Measurements from ENCODE around the gene SRSF8. TPM values are rescaled to one million over a fixed set of nuclear protein-coding genes. Genes with fewer than 3 reads are reported as not detected.
"Not testable (repeated sequence)": the region's sequence is repeated elsewhere in the genome, so short reads cannot be mapped to it uniquely, and the experiment has no call there.

The SRSF8 gene, protein sequence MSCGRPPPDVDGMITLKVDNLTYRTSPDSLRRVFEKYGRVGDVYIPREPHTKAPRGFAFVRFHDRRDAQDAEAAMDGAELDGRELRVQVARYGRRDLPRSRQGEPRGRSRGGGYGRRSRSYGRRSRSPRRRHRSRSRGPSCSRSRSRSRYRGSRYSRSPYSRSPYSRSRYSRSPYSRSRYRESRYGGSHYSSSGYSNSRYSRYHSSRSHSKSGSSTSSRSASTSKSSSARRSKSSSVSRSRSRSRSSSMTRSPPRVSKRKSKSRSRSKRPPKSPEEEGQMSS
- total RNA-seq, result 10 to 100 TPM; 51.7 to 63.4 (median 56.1) TPM

- Mint-ChIP-seq H3K36me3 (ENCODE audit: insufficient read depth) (peaks cover 10% of the 10 kb centered on the region), H3K4me1 (ENCODE audit: low read depth) (peaks cover 25% of the 10 kb centered on the region), H3K9me3 (no peaks in the 10 kb centered on the region), H3K27me3 (ENCODE audit: low read depth) (no peaks in the 10 kb centered on the region), H3K4me3 (peak within 1 kb of the TSS; percentile 95)
- DNase-seq, result no peak
- peak; percentile 29 to 36 for ATAC-seq
Observed at GRCh38 chr11:95066716-95067038, at the start of gene SRSF8. Gene SRSF8, plus strand, starts transcription at chr11:95066919. Its CDS starts 308 bp downstream, at chr11:95067227.

GRCh38 chr11:95021468-95021867 lies 45.3 kb upstream of the SRSF8 start:
- not testable (repeated sequence) for H3K27me3 Mint-ChIP-seq (ENCODE audit: low read depth); H3K9me3 Mint-ChIP-seq; H3K36me3 Mint-ChIP-seq (ENCODE audit: insufficient read depth); H3K4me3 Mint-ChIP-seq; ATAC-seq; H3K4me1 Mint-ChIP-seq (ENCODE audit: low read depth); DNase-seq

GRCh38 chr11:95024958-95025357 lies 41.8 kb upstream of the SRSF8 start, which contains the start of gene KDM4E:
Gene KDM4E, plus strand, starts transcription at chr11:95025258. Its CDS starts 300 bp downstream, at chr11:95025558.
- no peak for DNase-seq
- no peak within 1 kb of the TSS for H3K4me3 Mint-ChIP-seq
- no peaks in the 10 kb centered on the region for H3K36me3 Mint-ChIP-seq (ENCODE audit: insufficient read depth)
- ATAC-seq, result no peak
- no peaks in the 10 kb centered on the region for H3K9me3 Mint-ChIP-seq
- no peaks in the 10 kb centered on the region for H3K27me3 Mint-ChIP-seq (ENCODE audit: low read depth)
- H3K4me1 Mint-ChIP-seq (ENCODE audit: low read depth), result no peaks in the 10 kb centered on the region

DNA sequence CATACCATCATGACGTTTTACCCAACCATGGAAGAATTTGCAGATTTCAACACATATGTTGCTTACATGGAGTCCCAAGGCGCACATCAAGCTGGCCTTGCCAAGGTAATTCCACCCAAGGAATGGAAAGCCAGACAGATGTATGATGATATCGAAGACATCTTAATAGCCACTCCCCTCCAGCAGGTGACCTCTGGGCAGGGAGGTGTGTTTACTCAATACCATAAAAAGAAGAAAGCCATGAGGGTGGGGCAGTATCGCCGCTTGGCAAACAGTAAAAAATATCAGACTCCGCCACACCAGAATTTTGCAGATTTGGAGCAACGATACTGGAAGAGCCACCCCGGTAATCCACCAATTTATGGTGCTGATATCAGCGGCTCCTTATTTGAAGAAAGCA lies 41.1 kb upstream of the SRSF8 start:
- not testable (repeated sequence) for H3K4me3 Mint-ChIP-seq; H3K9me3 Mint-ChIP-seq; H3K4me1 Mint-ChIP-seq (ENCODE audit: low read depth); H3K27me3 Mint-ChIP-seq (ENCODE audit: low read depth); ATAC-seq; H3K36me3 Mint-ChIP-seq (ENCODE audit: insufficient read depth); DNase-seq

DNA sequence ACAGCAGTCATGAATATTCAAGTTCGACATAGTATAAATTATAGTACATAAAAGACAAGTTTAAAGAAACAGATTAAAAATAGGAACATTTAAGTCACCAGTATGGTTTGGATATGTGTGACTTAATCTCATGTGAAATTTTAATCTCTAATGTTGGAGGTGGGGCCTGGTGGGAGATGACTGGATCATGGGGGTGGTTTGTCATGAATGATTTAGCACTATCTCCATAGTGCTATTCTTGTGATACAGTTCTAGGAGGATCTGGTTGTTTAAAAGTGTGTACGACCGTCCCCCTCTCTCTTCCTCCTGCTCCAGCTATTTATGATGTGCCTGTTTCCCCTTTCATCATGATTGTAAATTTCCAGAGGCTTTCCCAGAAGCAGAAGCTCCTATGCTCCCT lies 38.4 kb upstream of the SRSF8 start:
- no peak for DNase-seq
- ATAC-seq, result no peak
- Mint-ChIP-seq H3K4me3 (no peak overlapping the region), H3K36me3 (ENCODE audit: insufficient read depth) (no peaks in the 10 kb centered on the region), H3K9me3 (no peaks in the 10 kb centered on the region), H3K27me3 (ENCODE audit: low read depth) (no peaks in the 10 kb centered on the region), H3K4me1 (ENCODE audit: low read depth) (no peaks in the 10 kb centered on the region)

DNA sequence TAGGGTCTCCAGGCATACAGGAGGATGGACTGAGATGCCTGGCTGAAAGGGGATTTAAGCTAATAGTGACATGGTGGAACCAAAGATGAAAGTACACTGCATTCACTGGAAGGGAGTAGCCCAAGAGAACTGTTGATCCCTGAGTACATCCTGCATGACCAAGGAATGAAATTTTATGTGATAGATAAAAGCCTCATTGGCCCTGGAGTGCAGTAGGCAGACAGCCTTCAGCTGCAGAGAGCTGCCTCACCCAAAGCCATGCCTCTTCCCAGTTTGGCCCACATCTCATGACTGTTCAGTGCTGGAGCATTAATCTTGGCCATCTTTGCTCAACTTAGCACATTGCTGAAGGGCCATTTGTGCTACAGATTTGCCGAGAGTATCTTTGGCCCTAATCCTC lies 33.7 kb upstream of the SRSF8 start:
- no peak overlapping the region for H3K4me3 Mint-ChIP-seq

GRCh38 chr11:95035316-95035715 lies 31.4 kb upstream of the SRSF8 start:
- Mint-ChIP-seq H3K9me3 (peaks cover 3% of the 10 kb centered on the region), H3K36me3 (ENCODE audit: insufficient read depth) (no peaks in the 10 kb centered on the region), H3K4me3 (no peak overlapping the region), H3K27me3 (ENCODE audit: low read depth) (peaks cover 13% of the 10 kb centered on the region), H3K4me1 (ENCODE audit: low read depth) (no peaks in the 10 kb centered on the region)
- no peak for ATAC-seq
- DNase-seq, result no peak

More for the DNA sequence above, 33.7 kb upstream of the SRSF8 start:
- Mint-ChIP-seq H3K9me3 (peaks cover under 1% of the 10 kb centered on the region), H3K27me3 (ENCODE audit: low read depth) (peaks cover 2% of the 10 kb centered on the region), H3K4me1 (ENCODE audit: low read depth) (no peaks in the 10 kb centered on the region), H3K36me3 (ENCODE audit: insufficient read depth) (no peaks in the 10 kb centered on the region)
- DNase-seq (no peak), ATAC-seq (no peak)

DNA sequence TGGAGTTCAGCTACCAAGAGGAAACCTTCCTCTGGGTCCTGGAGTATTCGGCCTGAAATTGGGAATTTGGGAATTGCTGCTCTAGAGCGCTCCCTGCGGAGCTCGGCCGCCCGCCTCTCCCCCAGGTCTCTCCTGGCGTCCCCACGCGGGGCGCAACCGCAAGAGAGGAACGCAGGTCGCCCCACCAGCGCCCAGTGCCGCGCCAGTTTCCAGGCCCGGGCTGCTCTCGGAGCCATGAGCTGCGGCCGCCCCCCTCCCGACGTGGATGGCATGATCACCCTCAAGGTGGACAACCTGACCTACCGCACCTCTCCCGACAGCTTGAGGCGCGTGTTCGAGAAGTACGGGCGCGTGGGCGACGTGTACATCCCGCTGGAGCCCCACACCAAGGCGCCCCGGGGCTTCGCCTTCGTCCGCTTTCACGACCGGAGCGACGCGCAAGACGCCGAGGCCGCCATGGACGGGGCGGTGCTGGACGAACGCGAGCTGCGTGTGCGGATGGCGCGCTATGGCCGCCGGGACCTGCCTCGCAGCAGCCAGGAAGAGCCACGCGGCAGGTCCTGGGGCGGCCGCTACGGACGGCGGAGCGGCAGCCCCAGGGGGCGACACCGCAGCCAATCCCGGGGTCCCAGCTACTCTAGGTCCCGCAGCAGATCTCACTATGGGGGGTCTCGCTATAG lies 29.2 kb upstream of the SRSF8 start:
- peaks cover 20% of the 10 kb centered on the region for H3K27me3 Mint-ChIP-seq (ENCODE audit: low read depth)
- H3K36me3 Mint-ChIP-seq (ENCODE audit: insufficient read depth); H3K9me3 Mint-ChIP-seq; H3K4me1 Mint-ChIP-seq (ENCODE audit: low read depth); H3K4me3 Mint-ChIP-seq; DNase-seq: not testable (repeated sequence)
- peak; percentile 65 to 67 for ATAC-seq

- no peak for ATAC-seq
- no peak overlapping the region for H3K4me3 Mint-ChIP-seq
- H3K27me3 Mint-ChIP-seq (ENCODE audit: low read depth), result peaks cover 34% of the 10 kb centered on the region
- H3K9me3 Mint-ChIP-seq, result peaks cover 3% of the 10 kb centered on the region
- no peaks in the 10 kb centered on the region for H3K36me3 Mint-ChIP-seq (ENCODE audit: insufficient read depth)
- no peaks in the 10 kb centered on the region for H3K4me1 Mint-ChIP-seq (ENCODE audit: low read depth)
- DNase-seq, result no peak
Observed at GRCh38 chr11:95042239-95042638, 24.5 kb upstream of the SRSF8 start.

DNA sequence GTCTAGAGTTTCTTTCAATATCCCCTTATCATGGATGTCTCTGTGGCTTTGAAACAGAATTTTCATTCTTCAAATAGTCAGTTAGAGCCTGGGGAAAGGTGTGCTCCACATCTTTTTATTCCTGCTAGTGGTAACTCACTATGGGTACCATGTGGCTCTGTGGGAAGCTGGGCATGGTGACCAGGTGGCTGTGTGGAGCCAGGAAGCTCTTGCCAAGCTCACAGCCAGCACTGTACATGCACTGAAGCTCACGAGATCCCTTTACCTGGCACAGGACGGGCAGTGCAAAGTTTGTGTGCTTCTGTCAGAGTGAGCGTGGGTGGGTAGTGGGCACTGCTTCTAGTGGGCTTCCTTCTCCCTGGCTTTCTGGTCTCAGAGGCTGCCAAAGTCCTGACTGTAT lies 23.8 kb upstream of the SRSF8 start:
- no peaks in the 10 kb centered on the region for H3K4me1 Mint-ChIP-seq (ENCODE audit: low read depth)
- no peak overlapping the region for H3K4me3 Mint-ChIP-seq
- DNase-seq (no peak), ATAC-seq (no peak)
- H3K36me3 Mint-ChIP-seq (ENCODE audit: insufficient read depth), result no peaks in the 10 kb centered on the region
- H3K9me3 Mint-ChIP-seq, result peaks cover 3% of the 10 kb centered on the region
- peaks cover 33% of the 10 kb centered on the region for H3K27me3 Mint-ChIP-seq (ENCODE audit: low read depth)

DNA sequence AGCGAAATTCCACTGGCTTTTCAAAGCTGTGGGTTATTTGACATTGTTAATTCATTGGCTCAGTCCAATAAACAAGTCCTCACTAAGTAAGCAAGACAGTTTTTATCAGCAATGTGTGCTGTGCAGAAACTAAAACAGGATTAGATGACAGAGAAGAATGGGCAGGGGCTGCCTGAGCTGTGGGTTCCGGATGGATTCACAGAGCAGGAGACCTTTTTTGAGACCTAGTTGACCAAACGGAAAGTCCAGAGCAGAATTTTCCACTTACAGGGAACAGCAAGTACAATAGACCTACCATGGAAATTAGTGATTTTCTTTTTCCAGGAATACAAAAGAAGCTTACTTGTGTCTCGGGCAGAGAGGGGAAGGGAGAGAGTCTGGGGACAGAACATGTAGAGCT lies 22.7 kb upstream of the SRSF8 start:
- no peaks in the 10 kb centered on the region for H3K36me3 Mint-ChIP-seq (ENCODE audit: insufficient read depth)

GRCh38 chr11:95045812-95046211 lies 20.9 kb upstream of the SRSF8 start:
- H3K27me3 Mint-ChIP-seq (ENCODE audit: low read depth), result peaks cover 34% of the 10 kb centered on the region
- no peak for ATAC-seq
- H3K36me3 Mint-ChIP-seq (ENCODE audit: insufficient read depth), result no peaks in the 10 kb centered on the region
- no peaks in the 10 kb centered on the region for H3K4me1 Mint-ChIP-seq (ENCODE audit: low read depth)
- no peaks in the 10 kb centered on the region for H3K9me3 Mint-ChIP-seq
- H3K4me3 Mint-ChIP-seq, result no peak overlapping the region
- no peak for DNase-seq

More for the DNA sequence above, 22.7 kb upstream of the SRSF8 start:
- H3K4me3 Mint-ChIP-seq, result no peak overlapping the region
- H3K27me3 Mint-ChIP-seq (ENCODE audit: low read depth), result peaks cover 28% of the 10 kb centered on the region
- no peak for DNase-seq
- H3K4me1 Mint-ChIP-seq (ENCODE audit: low read depth), result no peaks in the 10 kb centered on the region
- no peaks in the 10 kb centered on the region for H3K9me3 Mint-ChIP-seq
- no peak for ATAC-seq

DNA sequence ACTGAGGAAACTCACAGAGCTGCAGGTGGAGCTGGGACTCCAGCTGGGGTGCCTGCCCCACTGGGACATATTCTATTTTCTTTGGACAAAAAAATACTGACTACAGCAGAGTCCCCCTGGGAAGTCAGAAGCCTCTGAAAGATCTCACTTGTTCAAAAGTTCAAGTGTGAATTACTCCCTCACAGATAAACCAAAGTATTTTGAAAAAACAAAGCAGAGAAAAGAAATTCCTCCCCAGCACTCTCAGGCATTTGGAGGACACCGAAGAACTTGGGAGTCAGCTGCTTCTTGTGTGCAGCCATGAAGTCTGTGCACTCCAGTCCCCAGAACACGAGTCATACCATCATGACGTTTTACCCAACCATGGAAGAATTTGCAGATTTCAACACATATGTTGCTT lies 17.6 kb upstream of the SRSF8 start, which contains the start of gene KDM4F:
Gene KDM4F, plus strand, starts transcription at position 301 of the 400 bp plus-strand sequence.
- H3K4me3 Mint-ChIP-seq; H3K9me3 Mint-ChIP-seq; H3K36me3 Mint-ChIP-seq (ENCODE audit: insufficient read depth); DNase-seq; H3K4me1 Mint-ChIP-seq (ENCODE audit: low read depth); ATAC-seq: not testable (repeated sequence)
- peaks cover 46% of the 10 kb centered on the region for H3K27me3 Mint-ChIP-seq (ENCODE audit: low read depth)

DNA sequence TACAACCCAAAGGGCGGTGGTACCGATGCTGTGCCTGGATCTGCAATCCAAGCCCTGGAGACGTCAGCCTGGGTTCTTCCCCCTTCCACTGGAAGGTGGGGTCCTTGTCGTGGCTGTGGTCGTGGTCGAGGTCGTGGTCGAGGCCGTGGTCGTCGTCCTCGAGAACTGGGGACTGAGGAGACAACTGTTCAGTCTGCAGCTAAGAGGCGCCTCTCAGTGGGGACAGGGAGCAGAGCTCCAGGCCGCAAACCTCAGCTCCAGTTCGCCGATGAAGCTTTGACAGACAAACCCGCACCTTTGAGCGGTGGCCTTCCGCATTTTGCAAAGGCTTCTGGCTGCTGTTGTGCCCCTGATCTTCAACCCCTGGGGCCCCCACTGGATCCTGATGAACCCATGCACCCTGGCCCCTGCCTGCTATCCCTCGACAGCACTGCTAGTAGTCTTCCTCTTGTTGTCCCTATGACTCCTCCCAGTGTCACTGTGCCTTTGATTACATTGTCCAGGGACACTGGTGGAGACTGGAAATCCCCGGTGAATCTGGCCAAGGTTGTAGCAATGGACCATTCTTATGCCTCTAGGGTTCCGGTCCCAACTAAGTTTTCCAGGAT lies 16.0 kb upstream of the SRSF8 start:
- Mint-ChIP-seq H3K9me3 (no peaks in the 10 kb centered on the region), H3K27me3 (ENCODE audit: low read depth) (peaks cover 50% of the 10 kb centered on the region), H3K36me3 (ENCODE audit: insufficient read depth) (no peaks in the 10 kb centered on the region), H3K4me3 (no peak overlapping the region), H3K4me1 (ENCODE audit: low read depth) (no peaks in the 10 kb centered on the region)
- DNase-seq (no peak), ATAC-seq (no peak)

GRCh38 chr11:95054356-95054755 lies 12.4 kb upstream of the SRSF8 start:
- H3K9me3 Mint-ChIP-seq, result no peaks in the 10 kb centered on the region
- peaks cover 52% of the 10 kb centered on the region for H3K27me3 Mint-ChIP-seq (ENCODE audit: low read depth)
- H3K36me3 Mint-ChIP-seq (ENCODE audit: insufficient read depth), result no peaks in the 10 kb centered on the region
- no peaks in the 10 kb centered on the region for H3K4me1 Mint-ChIP-seq (ENCODE audit: low read depth)
- ATAC-seq (no peak), DNase-seq (no peak)
- H3K4me3 Mint-ChIP-seq, result no peak overlapping the region
